Keratinocyte (primary cell): ENCODE measurements around the gene SLC22A14. TPM values are rescaled to one million over a fixed set of nuclear protein-coding genes. Genes with fewer than 3 reads are reported as not detected.

Experiments
- DNase-seq: peaks from one replicate; pipeline ENCODE4 v3.0.0-alpha.2; 2011; ENCODE audit warnings: low read depth, missing footprints, low spot score
- FAIRE-seq: peaks from 2 replicates; lab custom pipeline; 2011; peaks lifted over from hg19 to GRCh38; lab: Jason Lieb, UNC
- H2AFZ ChIP-seq: 2 replicates; pipeline ENCODE4 v1.6.0; 2012; ENCODE audit warnings: low read length, control low read depth, inconsistent platforms; ENCODE audit not compliant: control insufficient read depth
- H3K27ac ChIP-seq: 2 replicates; pipeline ENCODE4 v1.5.1; 2011; ENCODE audit warnings: low read length; ENCODE audit not compliant: control insufficient read depth, insufficient read depth
- H3K27me3 ChIP-seq: 3 replicates; pipeline ENCODE4 v1.6.0; 2011; ENCODE audit warnings: low read length; ENCODE audit not compliant: control insufficient read depth, insufficient read depth; ENCODE audit errors: extremely low read depth
- H3K36me3 ChIP-seq, 2 experiments: 2 replicates in 1 of 2; 3 replicates in 1 of 2; pipeline ENCODE4 v1.5.1; 2011; ENCODE audit warnings: low read length in 2 of 2, mild to moderate bottlenecking in 1 of 2; ENCODE audit not compliant: control insufficient read depth in 2 of 2, insufficient read depth in 2 of 2; ENCODE audit errors: extremely low read depth in 1 of 2
- H3K4me1 ChIP-seq: 3 replicates; pipeline ENCODE4 v1.5.1; 2011; ENCODE audit warnings: low read length; ENCODE audit not compliant: control insufficient read depth, insufficient read depth; ENCODE audit errors: extremely low read depth
- H3K4me2 ChIP-seq: 3 replicates; pipeline ENCODE4 v1.6.0; 2011; ENCODE audit warnings: low read depth, low read length; ENCODE audit not compliant: control insufficient read depth, insufficient read depth; ENCODE audit errors: extremely low read depth
- H3K4me3 ChIP-seq, 3 experiments: fragments of 200-600 bp in 1 of 3; sonication (generic) in 1 of 3; 2 replicates in 2 of 3; 3 replicates in 1 of 3; pipeline ENCODE4 v1.5.1; 2011 to 2016; ENCODE audit warnings: low read length in 3 of 3, mild to moderate bottlenecking in 3 of 3, control low read depth in 2 of 3, inconsistent platforms in 1 of 3, low read depth in 1 of 3, mixed read lengths in 1 of 3, mixed run types in 1 of 3, moderate library complexity in 1 of 3; ENCODE audit not compliant: control insufficient read depth in 2 of 3, insufficient read depth in 2 of 3; ENCODE audit errors: extremely low read depth in 1 of 3
- H3K79me2 ChIP-seq: 2 replicates; pipeline ENCODE4 v1.6.0; 2012; ENCODE audit warnings: low read length; ENCODE audit not compliant: control insufficient read depth, insufficient read depth
- H3K9ac ChIP-seq: 3 replicates; pipeline ENCODE4 v1.6.0; 2011; ENCODE audit warnings: low read length; ENCODE audit not compliant: control insufficient read depth, insufficient read depth; ENCODE audit errors: extremely low read depth
- H3K9me1 ChIP-seq: 3 replicates; pipeline ENCODE4 v1.6.0; 2011; ENCODE audit warnings: low read length; ENCODE audit not compliant: control insufficient read depth, insufficient read depth; ENCODE audit errors: extremely low read depth
- H3K9me3 ChIP-seq: 2 replicates; pipeline ENCODE4 v1.5.1; 2012; ENCODE audit warnings: low read depth, low read length; ENCODE audit not compliant: control insufficient read depth
- H4K20me1 ChIP-seq: 3 replicates; pipeline ENCODE4 v1.6.0; 2011; ENCODE audit warnings: low read length; ENCODE audit not compliant: control insufficient read depth, insufficient read depth; ENCODE audit errors: extremely low read depth
- CTCF ChIP-seq, 3 experiments: IDR thresholded peaks in 1 of 3; conservative IDR thresholded peaks in 1 of 3; optimal IDR thresholded peaks in 1 of 3; 2 replicates in 2 of 3; 3 replicates in 1 of 3; pipeline versions ENCODE3 to v1.5.1; 2011; ENCODE audit warnings: low read length in 3 of 3, mild to moderate bottlenecking in 3 of 3, moderate library complexity in 2 of 3, control low read depth in 1 of 3, inconsistent platforms in 1 of 3; ENCODE audit not compliant: insufficient read depth in 2 of 3; ENCODE audit errors: extremely low read depth in 1 of 3
- EZH2 ChIP-seq: IDR thresholded peaks from one replicate; pipeline ENCODE4 v1.6.1; 2012; ENCODE audit warnings: inconsistent platforms, mild to moderate bottlenecking, low read length, moderate library complexity
- dilution Hi-C: fragments of 300-500 bp; cut with MboI; formaldehyde crosslinking; loops from one replicate; pipeline ENCODE4 v1.7.0; 2020; ENCODE audit warnings: low sequenced_read_pairs; ENCODE audit not compliant: extremely low pct_ligation_motif_present
- polyA plus RNA-seq, 5 experiments: library from polyadenylated mRNA; depleted of rRNA in 3 of 5; stranded (reverse) in 3 of 5; stranded (forward) in 1 of 5; unstranded in 1 of 5; fragments of >200 nt; gene quantifications; 1 replicate in 1 of 5; 2 replicates in 3 of 5; 3 replicates in 1 of 5; pipeline versions ENCODE4 v1.2.1 to v1.2.3, GENCODE V29; 2011 to 2012; ENCODE audit warnings: missing spikeins in 2 of 5, low read depth in 1 of 5, low replicate concordance in 1 of 5

Gene SLC22A14
- polyA plus RNA-seq, 1 donor (not counting 4 experiments of a cell fraction or from before 2014, with no cell fraction given) = 0.20 TPM

- no peak overlapping the region for H3K27ac ChIP-seq
- H3K27me3 ChIP-seq = peaks cover 4% of the 10 kb centered on the region
- no peak overlapping the region for H3K4me2 ChIP-seq
- H3K4me1 ChIP-seq = no peaks in the 10 kb centered on the region
- no peak overlapping the region for H3K4me3 ChIP-seq
- DNase-seq (no peak), FAIRE-seq (no peak)
- no peaks in the 10 kb centered on the region for H3K9me1 ChIP-seq
- H4K20me1 ChIP-seq = no peaks in the 10 kb centered on the region
- H3K9ac ChIP-seq = no peak overlapping the region
- H3K36me3 ChIP-seq = peaks cover 0 to 1% of the 10 kb centered on the region in 2 experiments
- no peaks in the 10 kb centered on the region for H3K79me2 ChIP-seq
- TF ChIP-seq CTCF (optimal IDR thresholded peaks at IDR 0.05 in 1 of 3, IDR thresholded peaks at IDR 0.05 in 1 of 3, conservative IDR thresholded peaks at IDR 0.05 in 1 of 3; ENCODE audit: extremely low read depth in 1 of 3, insufficient read depth in 2 of 3, low read length in 3 of 3) = no peak
- no peak for TF ChIP-seq EZH2
- dilution Hi-C loops = no loop called here
- no peaks in the 10 kb centered on the region for H3K9me3 ChIP-seq
- H2AFZ ChIP-seq = no peak overlapping the region
Measured at GRCh38 chr3:38313263-38313662, 31.2 kb downstream of the SLC22A14 start.

GRCh38 chr3:38313695-38314094, 31.6 kb downstream of the SLC22A14 start:
- Histone ChIP-seq H3K9ac (no peak overlapping the region), H3K27ac (no peak overlapping the region), H4K20me1 (no peaks in the 10 kb centered on the region), H3K9me1 (no peaks in the 10 kb centered on the region), H3K9me3 (no peaks in the 10 kb centered on the region), H3K79me2 (no peaks in the 10 kb centered on the region), H3K27me3 (peaks cover 4% of the 10 kb centered on the region), H3K4me2 (no peak overlapping the region), H3K36me3 (peaks cover 0 to 1% of the 10 kb centered on the region in 2 experiments), H2AFZ (no peak overlapping the region), H3K4me1 (no peaks in the 10 kb centered on the region), H3K4me3 (no peak overlapping the region)
- dilution Hi-C loops = no loop called here
- DNase-seq = no peak
- no peak for FAIRE-seq
- TF ChIP-seq CTCF (optimal IDR thresholded peaks at IDR 0.05 in 1 of 3, IDR thresholded peaks at IDR 0.05 in 1 of 3, conservative IDR thresholded peaks at IDR 0.05 in 1 of 3; ENCODE audit: extremely low read depth in 1 of 3, insufficient read depth in 2 of 3, low read length in 3 of 3) (no peak), EZH2 (no peak)
